DOHH2 (cell line): ENCODE results near the gene CKMT2.

Experiments used
- EZH2phosphoT487 ChIP-seq: fragments of 200-600 bp; sonication (generic); IDR thresholded peaks from 2 replicates; pipeline ENCODE4 v1.6.1; 2017; ENCODE audit warnings: borderline replicate concordance, mild to moderate bottlenecking, antibody characterized with exemption, low read length, moderate library complexity, mixed read lengths
- TF ChIP-seq, protein P1 (sequence below): fragments of 200-600 bp; sonication (generic); IDR thresholded peaks from one replicate; pipeline ENCODE4 v1.5.1; 2014; ENCODE audit warnings: antibody characterized with exemption, mild to moderate bottlenecking, low read depth, low read length; ENCODE audit not compliant: poor library complexity, severe bottlenecking

- TF ChIP-seq, protein P1, sequence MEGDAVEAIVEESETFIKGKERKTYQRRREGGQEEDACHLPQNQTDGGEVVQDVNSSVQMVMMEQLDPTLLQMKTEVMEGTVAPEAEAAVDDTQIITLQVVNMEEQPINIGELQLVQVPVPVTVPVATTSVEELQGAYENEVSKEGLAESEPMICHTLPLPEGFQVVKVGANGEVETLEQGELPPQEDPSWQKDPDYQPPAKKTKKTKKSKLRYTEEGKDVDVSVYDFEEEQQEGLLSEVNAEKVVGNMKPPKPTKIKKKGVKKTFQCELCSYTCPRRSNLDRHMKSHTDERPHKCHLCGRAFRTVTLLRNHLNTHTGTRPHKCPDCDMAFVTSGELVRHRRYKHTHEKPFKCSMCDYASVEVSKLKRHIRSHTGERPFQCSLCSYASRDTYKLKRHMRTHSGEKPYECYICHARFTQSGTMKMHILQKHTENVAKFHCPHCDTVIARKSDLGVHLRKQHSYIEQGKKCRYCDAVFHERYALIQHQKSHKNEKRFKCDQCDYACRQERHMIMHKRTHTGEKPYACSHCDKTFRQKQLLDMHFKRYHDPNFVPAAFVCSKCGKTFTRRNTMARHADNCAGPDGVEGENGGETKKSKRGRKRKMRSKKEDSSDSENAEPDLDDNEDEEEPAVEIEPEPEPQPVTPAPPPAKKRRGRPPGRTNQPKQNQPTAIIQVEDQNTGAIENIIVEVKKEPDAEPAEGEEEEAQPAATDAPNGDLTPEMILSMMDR, result no peak
- no peak for TF ChIP-seq EZH2phosphoT487
Observed at GRCh38 chr5:81241961-81242648, 9.0 kb downstream of the CKMT2 start.
